Endothelial cell of hepatic sinusoid (primary cell): ENCODE results near the gene TSPAN11.
"Not testable (repeated sequence)": the region's sequence is repeated elsewhere in the genome, so short reads cannot be mapped to it uniquely, and the experiment has no call there.

ENCODE experiments used
- in situ Hi-C: cut with HindIII; loops from 2 replicates; pipeline ENCODE4 v1.10.0; 2017; ENCODE audit warnings: low sequenced_read_pairs

TSPAN11 gene

DNA sequence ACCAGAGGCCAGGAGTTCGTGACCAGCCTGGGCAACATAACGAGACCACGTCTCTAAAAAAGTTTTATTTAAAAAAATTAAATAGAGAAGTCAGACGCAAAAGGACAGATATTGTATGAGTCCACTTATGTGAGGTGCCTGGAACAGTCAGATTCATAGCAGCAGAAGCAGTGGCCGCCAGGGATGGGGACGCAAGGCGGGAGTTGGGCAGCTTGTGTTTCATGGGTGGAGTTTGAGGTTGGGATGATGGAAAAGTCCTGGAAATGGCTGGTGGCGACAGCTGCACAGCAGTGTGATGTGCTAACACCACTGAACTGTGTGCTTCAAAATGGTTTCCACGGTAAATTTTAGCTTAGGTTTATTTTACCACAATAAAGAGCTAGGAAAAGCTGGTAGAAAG is 89.5 kb downstream of the TSPAN11 start:
- in situ Hi-C loops = loop anchor here (5.0 kb wide), 1 partner anchor 49 kb away; no protein-coding TSS in a partner anchor

DNA sequence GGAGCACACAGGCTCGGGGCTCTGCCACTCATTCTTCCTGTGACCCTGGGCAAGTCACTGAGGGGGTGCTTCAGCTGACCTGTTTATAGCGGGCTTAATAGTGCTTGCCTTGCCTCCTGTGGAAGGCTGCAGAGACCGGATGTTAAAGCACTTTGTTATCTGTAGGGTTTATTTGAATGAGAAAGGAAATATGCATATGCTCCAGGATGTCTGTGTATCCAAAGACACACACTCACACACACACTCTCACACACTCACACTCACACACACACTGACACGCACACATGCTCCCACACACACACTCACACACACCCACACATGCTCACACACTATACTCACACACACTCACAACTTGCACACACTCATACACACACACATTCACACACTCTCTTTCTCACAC is 91.0 kb downstream of the TSPAN11 start:
- in situ Hi-C loops = loop anchor here (5.0 kb wide), 1 partner anchor 50 kb away; no protein-coding TSS in a partner anchor

DNA sequence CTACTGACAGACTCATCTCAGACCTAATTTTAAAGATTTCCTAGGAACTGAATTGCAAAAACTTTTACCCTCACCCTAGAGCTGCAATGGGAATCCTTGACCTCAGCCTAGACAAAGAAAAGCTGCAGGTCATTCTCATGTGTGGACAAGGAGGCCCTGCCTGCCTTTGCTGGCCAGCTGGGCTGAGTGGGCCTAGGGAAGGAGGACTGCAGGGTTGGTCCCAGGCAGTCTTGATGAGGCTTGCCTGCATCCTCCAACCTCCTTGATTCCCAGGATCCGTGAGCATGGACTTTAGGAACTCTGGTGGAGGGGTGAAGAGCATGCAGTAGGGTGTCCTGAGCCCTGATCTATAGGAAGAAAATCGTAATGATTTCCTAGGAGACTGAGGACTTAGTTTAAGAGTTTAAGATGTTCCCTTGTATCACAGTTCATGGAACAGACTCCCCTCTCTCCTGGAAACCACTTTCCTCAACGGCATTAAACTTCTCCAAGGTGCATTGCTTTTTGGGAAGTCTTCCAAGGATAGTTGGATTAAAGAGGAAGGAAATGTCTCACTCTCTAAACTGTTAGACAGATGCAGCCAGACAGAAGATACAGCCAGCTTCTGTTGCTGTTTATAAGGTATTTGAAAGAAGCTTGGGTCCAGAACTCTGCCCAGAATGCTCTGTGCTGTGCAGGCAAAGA is 91.7 kb downstream of the TSPAN11 start:
- in situ Hi-C loops = loop anchor here (5.0 kb wide), 1 partner anchor 51 kb away; no protein-coding TSS in a partner anchor

DNA sequence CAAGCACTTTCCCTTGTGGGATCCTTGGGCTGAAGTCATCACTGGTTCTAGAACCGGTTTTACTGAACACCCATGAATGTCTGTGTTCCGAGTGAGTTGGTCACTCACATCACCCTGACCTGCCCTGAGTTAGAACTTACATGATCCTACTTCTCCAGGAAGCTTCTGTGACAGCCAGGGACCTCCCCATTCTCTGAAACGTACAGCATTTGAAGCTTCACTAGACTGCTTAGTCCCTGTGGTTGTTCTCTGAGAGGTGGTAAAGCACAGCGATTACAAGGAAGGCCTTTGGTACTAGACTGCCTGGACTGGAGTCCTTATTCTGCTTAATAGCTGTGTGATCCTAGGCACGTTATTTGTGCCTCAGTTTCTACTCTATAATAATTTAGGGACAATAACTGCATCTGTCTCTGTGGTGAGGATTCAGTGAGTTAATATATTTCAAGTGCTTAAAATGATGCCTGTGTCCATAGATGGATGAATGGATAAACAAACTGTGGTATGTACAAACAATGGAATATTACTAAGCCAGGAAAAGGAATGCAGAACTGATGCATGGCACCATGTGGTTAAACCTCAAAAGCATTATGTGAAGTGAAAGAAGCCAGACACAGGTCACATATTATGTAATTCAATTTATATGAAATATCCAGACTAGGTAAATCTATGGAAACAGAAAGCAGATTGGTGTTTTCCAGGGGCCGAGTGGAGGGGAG is 92.4 kb downstream of the TSPAN11 start:
- in situ Hi-C loops = loop anchor here (5.0 kb wide), 1 partner anchor 52 kb away; no protein-coding TSS in a partner anchor

DNA sequence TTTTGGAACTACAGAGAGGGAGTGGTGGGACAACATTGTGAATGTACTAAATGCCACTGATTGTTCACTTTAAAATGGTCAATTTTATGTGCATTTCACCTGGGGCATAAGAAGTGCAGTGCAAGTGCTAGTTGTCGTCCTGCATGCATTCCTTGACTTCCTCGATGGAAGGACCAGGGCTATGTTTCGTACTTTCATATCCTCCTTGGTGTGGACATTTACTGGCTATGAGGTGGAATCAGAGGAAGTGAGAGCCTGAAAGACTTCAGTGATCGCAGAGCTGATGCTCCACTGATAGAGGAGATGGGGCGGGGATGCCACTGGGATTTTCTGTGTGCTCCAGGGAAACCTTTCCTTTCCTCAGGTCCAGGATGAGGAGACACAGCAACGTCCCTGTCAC is 93.0 kb downstream of the TSPAN11 start:
- in situ Hi-C loops = loop anchor here (5.0 kb wide), 1 partner anchor 52 kb away; no protein-coding TSS in a partner anchor

DNA sequence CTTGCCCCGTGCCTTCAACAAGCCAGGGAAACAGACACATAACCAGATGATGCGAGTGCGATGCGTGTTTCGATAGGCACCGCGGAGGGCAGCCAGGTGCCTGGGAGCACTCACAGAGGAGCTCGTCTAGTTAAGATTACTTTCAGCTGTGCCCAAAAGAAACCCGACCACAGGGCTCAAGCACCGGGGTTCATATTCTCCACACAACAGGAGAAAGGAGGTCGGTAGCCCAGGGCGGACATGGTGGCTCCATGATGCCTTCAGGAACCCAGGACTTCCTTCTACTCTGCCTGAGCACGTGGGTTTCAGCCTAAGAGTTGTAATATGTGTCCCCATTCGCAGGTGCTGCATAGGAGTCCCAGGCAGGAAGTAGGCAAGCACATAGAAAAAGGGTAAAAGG is 93.4 kb downstream of the TSPAN11 start:
- in situ Hi-C loops = loop anchor here (5.0 kb wide), 1 partner anchor 53 kb away; no protein-coding TSS in a partner anchor

DNA sequence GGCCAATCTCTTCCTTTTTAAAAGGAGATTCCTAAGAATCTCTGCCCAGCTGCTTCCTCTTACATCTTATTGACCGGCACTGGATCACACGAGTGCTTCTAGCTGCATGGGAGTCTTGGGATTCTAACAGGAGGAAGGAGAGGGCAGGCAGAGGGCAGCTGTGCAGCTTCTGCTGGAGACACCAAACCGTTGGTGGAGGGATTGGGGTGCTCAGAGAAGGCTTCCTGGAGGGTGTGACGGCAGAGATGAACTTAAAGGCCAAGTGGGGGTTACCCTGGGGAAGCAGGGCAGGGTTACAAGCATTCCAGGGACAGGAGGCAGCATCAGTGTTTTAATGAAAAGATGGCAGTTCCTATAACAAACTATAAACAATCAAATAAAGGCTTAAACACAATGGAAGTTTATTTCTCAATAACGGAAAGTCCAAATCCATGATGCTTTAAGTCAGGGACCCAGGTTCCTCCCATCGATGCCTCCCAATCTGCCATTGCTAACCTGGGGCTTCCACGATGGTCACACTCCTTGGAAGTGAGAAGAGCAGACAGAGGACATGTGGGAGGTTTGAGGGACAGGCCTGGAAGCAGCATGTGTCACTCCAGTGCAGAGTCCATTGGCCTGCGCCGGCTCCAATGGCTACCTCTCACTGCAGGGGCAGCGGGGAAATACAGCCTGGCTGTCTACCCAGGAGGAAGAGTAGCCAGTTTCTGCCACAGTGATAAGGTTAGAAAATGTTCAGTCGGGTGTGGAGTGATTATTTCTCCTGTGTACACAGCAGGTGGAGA is 94.0 kb downstream of the TSPAN11 start:
- in situ Hi-C loops = no loop called here

DNA sequence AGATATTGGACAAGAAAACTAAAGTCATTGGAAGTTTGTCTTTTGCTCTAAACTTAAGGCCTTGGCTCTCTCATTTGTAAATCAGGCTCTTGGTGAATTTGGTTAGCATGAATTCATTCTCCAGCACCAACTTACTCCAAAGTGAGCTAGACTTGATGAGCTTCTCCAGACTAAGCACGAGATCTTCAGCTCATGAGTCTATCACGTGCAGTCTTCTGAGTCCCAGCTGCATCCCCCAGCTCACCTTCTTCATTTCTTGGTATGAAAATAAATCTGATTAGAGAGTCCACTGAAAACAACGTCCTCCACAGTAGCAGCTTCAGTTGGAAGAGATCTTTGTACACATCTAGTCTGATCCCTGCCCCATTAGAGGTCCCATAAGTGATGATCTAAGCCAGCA is 94.6 kb downstream of the TSPAN11 start:
- in situ Hi-C loops = no loop called here

DNA sequence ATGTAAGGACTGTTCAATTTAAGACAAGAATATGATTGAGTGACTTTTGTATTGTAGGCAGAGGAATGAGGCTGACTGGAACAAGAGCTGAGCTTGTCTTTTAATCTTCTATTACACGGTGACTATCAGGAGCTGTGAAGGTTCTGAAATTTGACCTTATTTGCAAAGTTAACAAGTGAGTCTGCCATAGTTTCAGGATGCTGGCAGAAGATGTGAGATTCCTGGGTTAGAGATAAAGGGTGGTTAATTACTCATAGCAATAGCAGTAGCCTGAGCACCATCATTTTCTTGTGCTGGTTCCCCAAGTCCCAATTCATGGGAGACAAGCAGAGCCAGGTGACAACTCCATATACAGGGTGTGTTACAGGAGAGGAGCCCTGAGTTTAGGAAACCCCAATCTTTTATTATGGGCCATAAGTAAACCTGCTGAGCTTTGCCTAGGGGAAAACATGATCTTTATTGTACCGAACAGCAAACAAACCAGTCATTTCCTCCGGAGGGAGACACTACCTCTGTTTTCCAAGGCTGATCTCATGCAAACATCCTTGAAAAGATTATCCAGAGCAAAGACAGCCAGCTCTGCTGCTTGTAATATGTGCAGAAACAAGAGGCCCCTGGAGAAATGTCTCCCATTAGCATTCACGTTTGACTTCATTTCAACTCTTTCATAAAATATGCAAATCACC is 95.4 kb downstream of the TSPAN11 start:
- in situ Hi-C loops = no loop called here

DNA sequence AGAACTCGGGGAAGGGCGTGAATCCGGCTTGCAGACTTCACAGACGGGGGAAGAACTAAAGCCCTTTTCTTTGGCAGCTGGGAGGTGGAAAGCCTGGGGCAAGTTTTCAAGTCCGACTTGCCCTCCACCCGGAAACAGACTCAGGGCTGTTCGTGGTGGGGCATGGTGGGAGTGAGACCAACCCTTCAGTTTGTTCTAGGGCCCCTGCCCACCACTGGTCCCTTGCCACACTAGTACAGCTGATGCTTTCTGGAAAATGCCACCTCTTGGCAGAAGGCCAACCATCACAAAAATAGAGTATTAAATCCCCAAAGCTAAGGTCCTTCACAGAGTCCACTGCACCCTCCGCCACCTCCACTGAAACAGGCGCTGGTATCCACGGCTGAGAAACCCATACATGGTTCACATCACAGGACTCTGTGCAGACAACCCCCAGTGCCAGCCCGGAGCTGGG is 96.8 kb downstream of the TSPAN11 start:
- in situ Hi-C loops = no loop called here

DNA sequence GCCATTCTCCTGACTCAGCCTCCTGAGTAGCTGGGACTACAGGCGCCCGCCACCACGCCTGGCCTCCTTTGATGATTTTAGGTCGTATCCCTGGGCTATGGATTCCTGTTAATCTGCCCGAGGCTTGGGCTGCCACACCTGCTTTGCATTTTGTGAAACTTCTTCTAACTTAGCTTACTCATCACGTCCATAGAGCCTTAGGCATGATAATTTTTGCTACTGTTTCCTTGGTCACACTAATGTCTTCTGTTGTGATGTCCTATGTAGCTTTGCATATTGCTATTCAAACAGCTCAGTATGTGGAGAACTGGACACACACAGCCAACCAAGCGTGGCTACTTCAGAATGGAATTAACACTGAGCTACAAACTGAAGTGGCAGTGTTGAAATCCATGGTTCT is 99.7 kb downstream of the TSPAN11 start:
- in situ Hi-C loops = no loop called here

DNA sequence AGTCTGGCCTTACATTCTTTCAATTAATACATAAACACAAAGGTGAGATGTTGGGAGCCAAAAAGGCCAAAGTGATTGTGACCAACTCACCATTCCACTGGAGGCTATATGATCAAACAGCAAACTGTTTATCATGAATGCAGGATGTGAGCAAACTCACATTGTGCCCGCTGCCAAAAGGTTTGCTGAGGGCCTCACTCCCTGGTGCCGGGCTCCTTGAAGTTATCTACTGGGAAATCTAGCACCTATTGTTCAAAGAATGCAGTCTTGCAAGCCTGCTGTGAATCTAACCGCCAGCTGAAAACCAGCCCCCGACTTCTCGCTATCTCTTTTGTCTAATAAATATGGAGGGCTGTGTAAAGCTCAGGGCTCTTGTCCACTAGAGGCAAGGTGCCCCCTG is 100.5 kb downstream of the TSPAN11 start:
- in situ Hi-C loops = not testable (repeated sequence)

DNA sequence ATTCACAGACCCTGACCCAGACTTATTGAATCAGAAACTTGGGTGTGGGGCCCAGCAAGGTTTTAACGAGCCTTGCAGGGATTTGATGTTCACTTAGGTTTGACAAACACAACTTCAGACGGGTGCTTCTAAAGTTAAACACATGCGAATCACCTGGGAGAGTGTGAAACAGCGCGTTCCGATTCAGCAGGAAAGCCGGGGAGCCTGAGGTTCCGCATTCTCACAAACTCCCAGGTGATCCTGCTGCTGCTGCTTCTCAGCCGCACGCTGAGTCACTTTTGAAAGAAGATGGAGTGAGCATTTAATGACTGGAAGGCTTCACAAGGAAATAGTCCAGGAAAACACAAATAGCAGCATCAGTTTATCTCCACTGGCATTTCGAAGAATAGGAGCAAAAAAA is 102.9 kb downstream of the TSPAN11 start:
- in situ Hi-C loops = no loop called here

DNA sequence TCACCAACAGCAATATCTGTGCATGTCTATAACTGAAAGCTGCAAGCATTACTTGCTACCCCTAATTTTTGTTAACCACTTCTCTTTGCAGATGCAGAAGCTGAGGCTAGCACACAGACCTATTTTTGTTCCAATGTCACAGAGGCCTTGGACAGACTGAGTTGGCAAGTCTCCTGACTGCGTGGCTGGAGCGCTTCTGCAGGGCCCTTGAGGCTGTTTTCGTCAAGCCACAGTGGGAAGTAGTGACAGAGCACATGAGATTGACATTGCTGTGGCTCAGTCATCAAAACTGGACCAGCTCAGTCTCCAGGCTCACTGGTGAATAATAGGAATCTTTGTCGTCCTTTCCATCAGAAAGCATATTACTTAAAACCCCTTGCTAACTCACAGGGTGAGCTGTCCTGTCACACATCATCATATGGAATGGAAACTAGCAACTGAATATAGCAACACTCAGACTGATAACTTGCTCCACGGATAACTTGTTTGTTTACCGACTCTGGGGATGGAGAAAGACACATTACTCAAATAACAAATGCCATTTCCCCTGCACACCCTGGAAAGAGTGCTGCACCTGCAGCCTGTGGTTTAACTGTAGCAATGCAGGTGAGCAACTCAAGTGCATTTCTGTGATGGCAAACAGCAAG is 103.5 kb downstream of the TSPAN11 start:
- in situ Hi-C loops = no loop called here

DNA sequence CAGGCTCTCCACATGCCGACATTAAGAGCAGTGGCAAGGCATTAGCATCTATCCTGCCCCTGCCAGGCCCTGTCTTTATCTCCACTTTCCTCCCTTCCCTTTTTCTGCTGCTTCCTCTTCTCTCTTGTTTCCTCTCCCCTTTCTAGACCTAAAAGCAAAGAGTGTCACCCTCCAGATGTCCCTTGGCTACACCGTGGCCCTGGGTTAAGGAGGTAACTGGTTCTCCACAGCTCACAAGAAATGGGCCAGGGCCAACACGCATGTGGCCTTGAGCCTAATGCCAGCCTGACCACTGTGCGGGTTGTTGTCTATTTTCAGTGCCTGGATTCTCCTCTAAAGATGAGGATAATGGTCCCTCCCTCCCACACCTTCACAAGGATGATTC is 105.4 kb downstream of the TSPAN11 start:
- in situ Hi-C loops = no loop called here

DNA sequence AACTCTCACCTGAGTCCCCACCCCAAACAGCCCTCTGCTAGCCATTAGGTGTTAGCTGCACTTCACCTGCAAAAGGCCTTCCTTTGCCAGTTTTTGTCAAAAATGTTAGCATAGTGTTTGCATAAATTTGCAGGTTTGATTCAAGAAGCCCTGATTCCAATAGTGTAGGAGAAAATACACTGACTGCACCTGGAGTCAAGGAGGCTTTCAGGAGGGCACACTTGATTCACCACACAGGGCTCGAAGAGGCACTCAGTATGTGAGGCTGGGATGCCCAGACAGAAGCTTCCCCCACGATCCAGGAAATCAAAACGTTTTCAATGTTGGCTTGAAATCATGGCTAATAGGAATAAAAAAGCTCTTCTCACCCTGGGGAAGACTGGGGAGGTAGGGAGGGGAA is 106.6 kb downstream of the TSPAN11 start:
- in situ Hi-C loops = no loop called here

DNA sequence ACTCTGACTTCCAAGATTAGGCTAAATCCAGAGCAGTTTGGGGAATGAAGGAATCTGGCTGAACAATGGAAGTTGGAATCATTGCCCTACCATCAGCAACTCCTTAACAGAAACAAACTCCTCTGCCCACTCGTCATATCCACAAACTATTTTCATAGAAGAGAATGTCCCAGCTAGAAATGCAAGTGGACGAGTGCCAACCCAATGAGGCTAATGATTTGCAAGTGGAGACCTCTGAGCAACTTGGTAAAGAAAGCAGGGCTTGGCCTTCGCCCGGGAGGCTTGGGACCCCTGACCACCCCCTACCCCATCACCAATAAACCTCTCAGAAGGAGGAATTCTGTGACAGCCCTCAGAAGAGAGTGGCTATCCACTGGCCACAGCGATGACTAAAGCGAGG is 107.1 kb downstream of the TSPAN11 start:
- in situ Hi-C loops = no loop called here

DNA sequence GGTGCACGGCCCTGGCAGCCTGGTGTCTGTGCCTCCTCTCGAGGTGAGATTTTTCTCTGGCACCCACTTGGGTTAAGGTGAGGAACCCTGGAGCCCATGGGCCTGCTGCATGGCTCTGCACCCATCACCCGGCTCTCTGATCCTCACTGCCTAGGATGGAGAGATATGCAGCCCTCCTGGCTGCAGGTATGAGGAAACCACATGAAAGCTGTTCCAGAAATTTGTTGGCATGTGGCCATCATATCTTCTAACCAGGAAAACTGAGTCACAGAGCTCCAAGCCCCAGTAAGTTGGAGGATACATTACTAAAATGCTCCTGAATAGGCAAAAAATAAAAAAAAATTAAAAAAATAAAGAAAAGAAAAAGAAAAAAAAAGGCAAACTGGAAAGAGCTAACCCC is 107.8 kb downstream of the TSPAN11 start:
- in situ Hi-C loops = no loop called here

DNA sequence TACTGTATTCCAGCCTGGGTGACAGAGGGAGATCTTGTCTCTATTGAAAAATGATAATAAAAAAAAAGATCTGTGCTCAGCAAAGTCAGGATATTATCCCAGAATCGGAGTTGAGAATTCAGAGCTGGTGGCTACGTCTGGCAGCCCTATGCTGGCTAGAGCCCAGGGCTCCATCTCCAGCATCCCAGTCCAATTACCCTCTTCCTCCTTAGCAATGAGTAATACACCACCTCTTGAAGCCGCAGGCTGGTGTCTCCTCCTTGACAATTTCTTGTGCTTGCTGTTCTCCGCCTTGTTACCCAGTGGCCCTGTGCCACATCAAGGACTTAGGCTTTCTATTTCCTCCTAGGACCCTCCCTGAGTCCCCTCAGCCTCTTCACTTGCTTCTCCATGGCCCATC is 108.7 kb downstream of the TSPAN11 start:
- in situ Hi-C loops = no loop called here

DNA sequence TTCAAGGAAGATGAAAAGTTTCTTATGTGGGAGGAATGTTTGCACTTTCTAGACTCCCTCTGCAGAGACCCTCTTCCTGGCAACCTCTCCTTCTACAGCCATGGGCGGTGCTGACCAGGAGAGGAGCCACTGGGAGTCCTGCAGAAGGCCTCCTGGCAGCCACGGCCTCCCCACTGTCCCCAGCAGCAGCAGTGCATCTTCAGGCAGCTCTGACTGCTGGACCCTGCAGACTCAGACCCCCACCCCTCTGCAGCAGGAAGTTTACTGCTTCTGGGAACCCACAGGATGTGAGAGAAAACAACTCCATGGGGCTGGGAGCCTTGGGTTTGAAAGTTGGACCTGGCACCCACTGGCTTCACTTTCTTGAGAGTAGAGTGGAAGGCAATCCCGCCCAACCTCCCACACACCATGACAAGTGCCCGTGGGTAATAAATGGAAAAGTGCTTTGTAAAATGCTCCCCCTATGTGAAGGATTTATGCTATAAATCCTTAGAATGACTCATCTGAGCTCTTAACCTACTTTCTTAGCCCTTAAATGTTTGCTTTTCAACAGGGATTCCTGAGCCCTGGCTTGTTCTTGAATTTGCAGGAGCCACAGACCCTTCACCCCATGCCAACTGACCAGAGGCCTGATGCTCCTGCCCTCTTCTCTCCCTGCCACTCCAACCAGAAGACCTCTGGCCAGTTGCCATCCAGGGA is 109.6 kb downstream of the TSPAN11 start:
- in situ Hi-C loops = no loop called here
